ENCODE results near the gene LILRA1.

The LILRA1 gene

DNA sequence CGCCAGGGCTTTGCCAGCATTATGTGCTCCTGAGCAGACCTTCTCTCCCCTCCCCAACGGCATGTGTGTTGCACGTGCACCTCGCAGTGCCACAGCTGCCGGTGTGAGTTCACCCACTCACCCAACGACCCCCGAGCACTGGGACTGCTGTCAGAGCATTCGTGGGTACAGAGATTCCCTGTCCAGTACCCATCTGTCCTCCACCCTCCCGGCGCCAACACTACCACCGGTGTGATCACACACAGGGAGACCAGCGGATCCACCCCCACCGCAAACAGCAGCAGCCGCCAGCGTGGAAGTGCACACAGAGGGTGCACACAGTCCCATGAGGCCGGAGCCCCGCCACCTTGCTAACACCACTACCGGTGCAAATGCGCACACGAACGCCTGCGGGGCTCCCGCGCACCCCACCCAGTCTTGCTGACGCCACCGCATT lies 15.9 kb downstream of the LILRA1 start:
- H3K4me3 Mint-ChIP-seq, result no peak overlapping the region
- H3K36me3 Mint-ChIP-seq (ENCODE audit: low read depth), result no peaks in the 10 kb centered on the region
- peaks cover 96% of the 10 kb centered on the region for H3K9me3 Mint-ChIP-seq
- no peak for DNase-seq
- no peak overlapping the region for H3K27ac Mint-ChIP-seq
- TF ChIP-seq, protein P1, sequence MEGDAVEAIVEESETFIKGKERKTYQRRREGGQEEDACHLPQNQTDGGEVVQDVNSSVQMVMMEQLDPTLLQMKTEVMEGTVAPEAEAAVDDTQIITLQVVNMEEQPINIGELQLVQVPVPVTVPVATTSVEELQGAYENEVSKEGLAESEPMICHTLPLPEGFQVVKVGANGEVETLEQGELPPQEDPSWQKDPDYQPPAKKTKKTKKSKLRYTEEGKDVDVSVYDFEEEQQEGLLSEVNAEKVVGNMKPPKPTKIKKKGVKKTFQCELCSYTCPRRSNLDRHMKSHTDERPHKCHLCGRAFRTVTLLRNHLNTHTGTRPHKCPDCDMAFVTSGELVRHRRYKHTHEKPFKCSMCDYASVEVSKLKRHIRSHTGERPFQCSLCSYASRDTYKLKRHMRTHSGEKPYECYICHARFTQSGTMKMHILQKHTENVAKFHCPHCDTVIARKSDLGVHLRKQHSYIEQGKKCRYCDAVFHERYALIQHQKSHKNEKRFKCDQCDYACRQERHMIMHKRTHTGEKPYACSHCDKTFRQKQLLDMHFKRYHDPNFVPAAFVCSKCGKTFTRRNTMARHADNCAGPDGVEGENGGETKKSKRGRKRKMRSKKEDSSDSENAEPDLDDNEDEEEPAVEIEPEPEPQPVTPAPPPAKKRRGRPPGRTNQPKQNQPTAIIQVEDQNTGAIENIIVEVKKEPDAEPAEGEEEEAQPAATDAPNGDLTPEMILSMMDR (IDR thresholded peaks at IDR 0.05), result no peak
- no peaks in the 10 kb centered on the region for H3K4me1 Mint-ChIP-seq
- H3K27me3 Mint-ChIP-seq (ENCODE audit: low read depth, poor library complexity), result no peaks in the 10 kb centered on the region

DNA sequence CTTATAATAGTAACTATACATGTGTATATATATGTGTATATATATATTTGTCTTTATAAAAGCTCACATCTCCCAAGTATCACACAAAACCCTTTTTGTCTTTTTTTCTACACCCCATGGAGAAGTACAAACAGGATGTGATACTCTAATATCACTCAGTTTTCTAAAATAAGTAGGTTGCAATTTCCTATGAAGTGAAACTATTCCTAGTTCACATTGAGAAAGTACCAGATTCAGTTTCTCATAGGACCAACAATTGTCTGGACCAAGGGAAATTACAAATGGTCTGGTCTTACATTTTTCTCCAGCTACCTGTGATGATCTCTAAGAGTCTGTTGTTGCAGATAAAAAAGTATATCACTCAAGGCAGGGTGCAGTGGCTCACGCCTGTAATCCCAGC lies 19.0 kb downstream of the LILRA1 start:
- Mint-ChIP-seq H3K4me3 (no peak overlapping the region), H3K9me3 (peaks cover 96% of the 10 kb centered on the region), H3K27ac (no peak overlapping the region), H3K27me3 (ENCODE audit: low read depth, poor library complexity) (peaks cover 6% of the 10 kb centered on the region), H3K4me1 (no peaks in the 10 kb centered on the region), H3K36me3 (ENCODE audit: low read depth) (no peaks in the 10 kb centered on the region)
- DNase-seq, result no peak
- TF ChIP-seq, protein P1 (IDR thresholded peaks at IDR 0.05), result no peak

DNA sequence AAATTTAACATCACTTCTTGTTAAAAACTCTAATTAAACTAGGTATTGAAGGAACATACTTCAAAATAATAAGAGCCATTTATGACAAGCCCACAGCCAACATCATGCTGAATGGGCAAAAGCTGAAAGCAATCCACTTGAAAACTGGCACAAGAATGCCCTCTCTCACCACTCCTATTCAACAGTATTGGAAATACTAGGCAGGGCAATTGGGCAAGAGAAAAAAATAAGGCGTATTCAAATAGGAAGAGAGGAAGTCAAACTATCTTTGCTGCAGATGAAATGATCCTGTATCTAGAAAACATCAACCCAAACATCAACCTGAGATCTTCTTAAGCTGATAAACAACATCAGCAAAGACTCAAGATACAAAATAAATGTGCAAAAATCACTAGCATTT lies 21.3 kb downstream of the LILRA1 start:
- TF ChIP-seq, protein P1 (IDR thresholded peaks at IDR 0.05), result no peak
- Mint-ChIP-seq H3K36me3 (ENCODE audit: low read depth) (no peaks in the 10 kb centered on the region), H3K4me1 (no peaks in the 10 kb centered on the region), H3K9me3 (peaks cover 92% of the 10 kb centered on the region), H3K4me3 (no peak overlapping the region), H3K27ac (no peak overlapping the region), H3K27me3 (ENCODE audit: low read depth, poor library complexity) (peaks cover 6% of the 10 kb centered on the region)
- DNase-seq, result no peak

DNA sequence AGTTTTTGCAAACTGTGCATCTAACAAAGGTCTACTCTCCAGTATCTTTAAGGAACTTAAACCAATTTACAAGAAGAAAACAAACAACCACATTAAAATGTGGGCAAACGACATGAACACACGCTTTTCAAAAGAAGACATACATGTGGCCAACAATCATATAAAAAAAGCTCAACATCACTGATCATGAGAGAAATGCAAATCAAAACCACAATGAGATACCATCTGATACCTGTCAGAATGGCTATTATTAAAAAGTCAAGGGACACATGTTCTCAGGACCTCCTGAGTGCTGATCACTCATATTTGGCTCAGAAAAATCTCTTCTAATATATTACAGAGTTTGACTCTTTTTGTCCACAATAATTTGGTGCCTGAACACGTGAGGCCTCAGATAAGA lies 22.6 kb downstream of the LILRA1 start:
- H3K4me1 Mint-ChIP-seq, result no peaks in the 10 kb centered on the region
- H3K9me3 Mint-ChIP-seq, result peaks cover 87% of the 10 kb centered on the region
- H3K4me3 Mint-ChIP-seq, result no peak overlapping the region
- no peak overlapping the region for H3K27ac Mint-ChIP-seq
- peaks cover 6% of the 10 kb centered on the region for H3K27me3 Mint-ChIP-seq (ENCODE audit: low read depth, poor library complexity)
- DNase-seq, result no peak
- TF ChIP-seq, protein P1 (IDR thresholded peaks at IDR 0.05), result no peak
- no peaks in the 10 kb centered on the region for H3K36me3 Mint-ChIP-seq (ENCODE audit: low read depth)

DNA sequence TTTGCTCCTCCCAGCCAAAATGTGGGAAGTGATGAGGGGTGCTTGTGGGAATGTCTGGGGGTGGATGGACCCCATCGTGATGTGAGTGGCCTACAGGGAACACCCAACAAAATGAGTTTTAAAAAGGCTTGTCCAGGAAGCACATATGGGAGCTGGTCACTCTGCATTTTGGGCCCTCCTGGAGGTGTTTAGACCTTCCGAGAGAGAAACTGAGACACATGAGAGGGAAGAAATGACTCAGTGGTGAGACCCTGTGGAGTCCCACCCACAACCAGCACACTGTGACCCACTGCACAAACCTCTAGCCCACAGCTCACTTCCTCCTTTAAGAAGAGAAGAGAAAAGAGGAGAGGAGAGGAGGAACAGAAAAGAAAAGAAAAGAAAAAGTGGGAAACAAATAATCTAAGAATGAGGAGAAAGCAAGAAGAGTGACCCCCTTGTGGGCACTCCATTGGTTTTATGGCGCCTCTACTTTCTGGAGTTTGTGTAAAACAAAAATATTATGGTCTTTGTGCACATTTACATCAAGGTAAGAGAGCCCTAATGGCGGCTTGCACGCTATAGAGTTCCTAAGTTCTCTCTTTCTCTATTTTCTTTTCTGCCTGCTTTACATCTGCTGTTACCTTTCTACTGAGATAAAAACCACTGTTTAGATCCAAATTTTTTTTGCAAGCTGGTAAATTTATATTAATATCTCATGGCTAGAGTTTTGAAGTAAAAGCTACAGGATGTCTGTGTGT lies 23.6 kb downstream of the LILRA1 start:
- no peak overlapping the region for H3K27ac Mint-ChIP-seq
- peaks cover 86% of the 10 kb centered on the region for H3K9me3 Mint-ChIP-seq
- H3K27me3 Mint-ChIP-seq (ENCODE audit: low read depth, poor library complexity), result peaks cover 6% of the 10 kb centered on the region
- H3K36me3 Mint-ChIP-seq (ENCODE audit: low read depth), result no peaks in the 10 kb centered on the region
- H3K4me1 Mint-ChIP-seq, result no peaks in the 10 kb centered on the region
- TF ChIP-seq, protein P1 (IDR thresholded peaks at IDR 0.05), result no peak
- H3K4me3 Mint-ChIP-seq, result no peak overlapping the region
- no peak for DNase-seq

DNA sequence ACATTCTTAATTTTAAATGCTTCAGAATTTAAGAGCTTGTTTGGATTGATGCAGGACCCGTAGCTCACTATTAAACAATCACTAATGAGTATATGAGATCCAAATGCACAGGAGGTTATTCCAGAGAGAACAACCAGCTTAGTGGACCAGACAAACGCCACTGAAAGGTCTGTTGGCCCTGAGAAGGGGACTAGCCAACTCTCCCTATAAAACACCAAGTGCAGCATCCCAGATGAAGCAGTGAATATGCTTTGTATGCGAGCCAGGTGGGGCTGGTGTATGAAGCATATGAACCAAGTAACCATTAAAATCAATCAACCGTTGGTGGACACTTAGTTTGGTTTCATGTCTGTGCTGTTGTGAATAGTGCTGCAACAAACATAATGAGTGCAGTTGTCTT lies 27.0 kb downstream of the LILRA1 start:
- H3K4me1 Mint-ChIP-seq, result no peaks in the 10 kb centered on the region
- H3K27ac Mint-ChIP-seq, result no peak overlapping the region
- H3K9me3 Mint-ChIP-seq, result peaks cover 74% of the 10 kb centered on the region
- H3K36me3 Mint-ChIP-seq (ENCODE audit: low read depth), result no peaks in the 10 kb centered on the region
- no peak for DNase-seq
- TF ChIP-seq, protein P1 (IDR thresholded peaks at IDR 0.05), result no peak
- H3K27me3 Mint-ChIP-seq (ENCODE audit: low read depth, poor library complexity), result peaks cover 9% of the 10 kb centered on the region
- no peak overlapping the region for H3K4me3 Mint-ChIP-seq

Data from nephron progenitor cell (in vitro differentiated cells).